ENCODE results near the gene RANBP17.
"Not testable (repeated sequence)": the region's sequence is repeated elsewhere in the genome, so short reads cannot be mapped to it uniquely, and the experiment has no call there.

Gene RANBP17

GRCh38 chr5:170867825-170868224 lies 6.0 kb downstream of the RANBP17 start:
- DNase-seq (ENCODE audit: low read depth), result no peak

GRCh38 chr5:170870390-170870789 lies 8.6 kb downstream of the RANBP17 start:
- DNase-seq (ENCODE audit: low read depth), result not testable (repeated sequence)

- no peak for DNase-seq (ENCODE audit: low read depth)
These were observed 12.2 kb downstream of the RANBP17 start for GRCh38 chr5:170874017-170874416.

- DNase-seq (ENCODE audit: low read depth), result no peak
These were observed 14.0 kb downstream of the RANBP17 start for GRCh38 chr5:170875811-170876210.

GRCh38 chr5:170880084-170880483 lies 18.3 kb downstream of the RANBP17 start:
- DNase-seq (ENCODE audit: low read depth), result no peak

- DNase-seq (ENCODE audit: low read depth), result no peak
These were observed 20.5 kb downstream of the RANBP17 start for GRCh38 chr5:170882345-170882744.

- DNase-seq (ENCODE audit: low read depth), result no peak
These were observed 23.4 kb downstream of the RANBP17 start for GRCh38 chr5:170885256-170885655.

GRCh38 chr5:170885809-170886208 lies 24.0 kb downstream of the RANBP17 start:
- DNase-seq (ENCODE audit: low read depth), result no peak

- no peak for DNase-seq (ENCODE audit: low read depth)
These were observed 24.5 kb downstream of the RANBP17 start for GRCh38 chr5:170886210-170886894.

GRCh38 chr5:170892196-170892595 lies 30.4 kb downstream of the RANBP17 start:
- no peak for DNase-seq (ENCODE audit: low read depth)

GRCh38 chr5:170894665-170895064 lies 32.8 kb downstream of the RANBP17 start:
- DNase-seq (ENCODE audit: low read depth), result no peak

- no peak for DNase-seq (ENCODE audit: low read depth)
These were observed 35.0 kb downstream of the RANBP17 start for GRCh38 chr5:170896779-170897178.

- DNase-seq (ENCODE audit: low read depth), result no peak
These were observed 41.3 kb downstream of the RANBP17 start for GRCh38 chr5:170903075-170903474.

GRCh38 chr5:170907758-170908157 lies 45.9 kb downstream of the RANBP17 start:
- DNase-seq (ENCODE audit: low read depth), result no peak

GRCh38 chr5:170913573-170913972 lies 51.8 kb downstream of the RANBP17 start:
- no peak for DNase-seq (ENCODE audit: low read depth)

GRCh38 chr5:170917113-170917512 lies 55.3 kb downstream of the RANBP17 start:
- no peak for DNase-seq (ENCODE audit: low read depth)

GRCh38 chr5:170920196-170920595 lies 58.4 kb downstream of the RANBP17 start:
- no peak for DNase-seq (ENCODE audit: low read depth)

GRCh38 chr5:170922331-170922730 lies 60.5 kb downstream of the RANBP17 start:
- DNase-seq (ENCODE audit: low read depth), result not testable (repeated sequence)

- DNase-seq (ENCODE audit: low read depth), result no peak
These were observed 62.2 kb downstream of the RANBP17 start for GRCh38 chr5:170923910-170924620.

- not testable (repeated sequence) for DNase-seq (ENCODE audit: low read depth)
These were observed 73.9 kb downstream of the RANBP17 start for GRCh38 chr5:170935534-170936218.

GRCh38 chr5:170937072-170937471 lies 75.3 kb downstream of the RANBP17 start:
- DNase-seq (ENCODE audit: low read depth), result no peak

GRCh38 chr5:170937914-170938313 lies 76.1 kb downstream of the RANBP17 start:
- no peak for DNase-seq (ENCODE audit: low read depth)

- no peak for DNase-seq (ENCODE audit: low read depth)
These were observed 77.4 kb downstream of the RANBP17 start for GRCh38 chr5:170939178-170939577.

Data from GM04503 (cell line).